Measurements from ENCODE around the gene PIGH.
"Not testable (repeated sequence)": the region's sequence is repeated elsewhere in the genome, so short reads cannot be mapped to it uniquely, and the experiment has no call there.

The PIGH gene

GRCh38 chr14:67547224-67547780 lies 52.8 kb downstream of the PIGH start:
- no peak for DNase-seq

GRCh38 chr14:67544590-67544989 lies 55.5 kb downstream of the PIGH start:
- DNase-seq = no peak

GRCh38 chr14:67542620-67543019 lies 57.4 kb downstream of the PIGH start:
- DNase-seq = not testable (repeated sequence)

- DNase-seq = peak; percentile 14 to 23
These were observed 58.4 kb downstream of the PIGH start for GRCh38 chr14:67541448-67542387.
